ENCODE measurements around the gene SLF2.
"Not testable (repeated sequence)": the region's sequence is repeated elsewhere in the genome, so short reads cannot be mapped to it uniquely, and the experiment has no call there.

The SLF2 gene

GRCh38 chr10:100972115-100972903, 59.5 kb downstream of the SLF2 start:
- no peak for DNase-seq (ENCODE audit: low spot score)
- no peaks in the 10 kb centered on the region for H3K9me3 ChIP-seq (ENCODE audit: severe bottlenecking)
- no peak overlapping the region for H3K4me3 ChIP-seq (ENCODE audit: severe bottlenecking)
- H3K36me3 ChIP-seq (ENCODE audit: low read depth) = no peaks in the 10 kb centered on the region
- ATAC-seq (ENCODE audit: low read depth) = no peak
- TF ChIP-seq CTCF (IDR thresholded peaks at IDR 0.05; ENCODE audit: poor library complexity, severe bottlenecking) = no peak
- H3K27me3 ChIP-seq (ENCODE audit: insufficient read depth, poor library complexity, severe bottlenecking) = no peaks in the 10 kb centered on the region
- H3K4me1 ChIP-seq (ENCODE audit: insufficient read depth, poor library complexity, severe bottlenecking) = peaks cover 3% of the 10 kb centered on the region
- no peak overlapping the region for H3K27ac ChIP-seq (ENCODE audit: poor library complexity, severe bottlenecking)

- DNase-seq (ENCODE audit: low spot score) (no peak), ATAC-seq (ENCODE audit: low read depth) (no peak)
- Histone ChIP-seq H3K27me3 (ENCODE audit: insufficient read depth, poor library complexity, severe bottlenecking) (no peaks in the 10 kb centered on the region), H3K9me3 (ENCODE audit: severe bottlenecking) (no peaks in the 10 kb centered on the region), H3K4me1 (ENCODE audit: insufficient read depth, poor library complexity, severe bottlenecking) (peaks cover 3% of the 10 kb centered on the region), H3K27ac (ENCODE audit: poor library complexity, severe bottlenecking) (no peak overlapping the region), H3K36me3 (ENCODE audit: low read depth) (no peaks in the 10 kb centered on the region), H3K4me3 (ENCODE audit: severe bottlenecking) (no peak overlapping the region)
- TF ChIP-seq CTCF (IDR thresholded peaks at IDR 0.05; ENCODE audit: poor library complexity, severe bottlenecking) = no peak
Observed at GRCh38 chr10:100972904-100973535, 60.3 kb downstream of the SLF2 start.

GRCh38 chr10:100975397-100975796, 62.6 kb downstream of the SLF2 start:
- ATAC-seq (ENCODE audit: low read depth); H3K27ac ChIP-seq (ENCODE audit: poor library complexity, severe bottlenecking); H3K4me3 ChIP-seq (ENCODE audit: severe bottlenecking); H3K9me3 ChIP-seq (ENCODE audit: severe bottlenecking); DNase-seq (ENCODE audit: low spot score); H3K4me1 ChIP-seq (ENCODE audit: insufficient read depth, poor library complexity, severe bottlenecking); H3K36me3 ChIP-seq (ENCODE audit: low read depth); H3K27me3 ChIP-seq (ENCODE audit: insufficient read depth, poor library complexity, severe bottlenecking): not testable (repeated sequence)

- H3K27ac ChIP-seq (ENCODE audit: poor library complexity, severe bottlenecking) = no peak overlapping the region
- no peaks in the 10 kb centered on the region for H3K4me1 ChIP-seq (ENCODE audit: insufficient read depth, poor library complexity, severe bottlenecking)
- H3K27me3 ChIP-seq (ENCODE audit: insufficient read depth, poor library complexity, severe bottlenecking) = no peaks in the 10 kb centered on the region
- DNase-seq (ENCODE audit: low spot score) (no peak), ATAC-seq (ENCODE audit: low read depth) (no peak)
- TF ChIP-seq CTCF (IDR thresholded peaks at IDR 0.05; ENCODE audit: poor library complexity, severe bottlenecking) = no peak
- no peak overlapping the region for H3K4me3 ChIP-seq (ENCODE audit: severe bottlenecking)
- no peaks in the 10 kb centered on the region for H3K9me3 ChIP-seq (ENCODE audit: severe bottlenecking)
- no peaks in the 10 kb centered on the region for H3K36me3 ChIP-seq (ENCODE audit: low read depth)
Observed at GRCh38 chr10:100976906-100977305, 64.1 kb downstream of the SLF2 start.

GRCh38 chr10:100977436-100977835, 64.7 kb downstream of the SLF2 start:
- Histone ChIP-seq H3K27ac (ENCODE audit: poor library complexity, severe bottlenecking) (no peak overlapping the region), H3K4me1 (ENCODE audit: insufficient read depth, poor library complexity, severe bottlenecking) (no peaks in the 10 kb centered on the region), H3K4me3 (ENCODE audit: severe bottlenecking) (no peak overlapping the region), H3K36me3 (ENCODE audit: low read depth) (no peaks in the 10 kb centered on the region), H3K27me3 (ENCODE audit: insufficient read depth, poor library complexity, severe bottlenecking) (no peaks in the 10 kb centered on the region), H3K9me3 (ENCODE audit: severe bottlenecking) (no peaks in the 10 kb centered on the region)
- no peak for TF ChIP-seq CTCF (IDR thresholded peaks at IDR 0.05; ENCODE audit: poor library complexity, severe bottlenecking)
- DNase-seq (ENCODE audit: low spot score) = no peak
- ATAC-seq (ENCODE audit: low read depth) = no peak

Data from RWPE2 (cell line).